Psoas muscle (tissue), 8 donors: ENCODE results near the gene CHRNA7. TPM values are rescaled to one million over a fixed set of nuclear protein-coding genes. Genes with fewer than 3 reads are reported as not detected.

Experiments
- ATAC-seq, 4 donors: fragments of 200-7000 bp; cut with Tn5 transposase; one replicate each; pipeline ENCODE4 v1.9.1; 2020; ENCODE audit warnings: moderate library complexity in 3 of 4, mild to moderate bottlenecking in 2 of 4
- DNase-seq, 2 donors: peaks; one replicate each; pipeline ENCODE4 v3.0.0-alpha.2; 2020
- H3K27ac ChIP-seq: fragments of 200-600 bp; one replicate; pipeline ENCODE4 v1.8.0; 2022
- H3K27me3 ChIP-seq, 3 donors: fragments of 200-600 bp in 1 of 3; one replicate each; pipeline versions ENCODE4 v1.6.1 to v1.8.0; 2013 to 2022; ENCODE audit warnings: low read length in 2 of 3, mild to moderate bottlenecking in 2 of 3, moderate library complexity in 1 of 3; ENCODE audit not compliant: insufficient read depth in 3 of 3
- H3K36me3 ChIP-seq, 2 donors: fragments of 200-600 bp in 1 of 2; one replicate each; pipeline versions ENCODE4 v1.6.1 to v1.8.0; 2013 to 2022; ENCODE audit warnings: low read depth in 1 of 2, mild to moderate bottlenecking in 1 of 2, moderate library complexity in 1 of 2; ENCODE audit not compliant: insufficient read depth in 1 of 2
- H3K4me1 ChIP-seq: fragments of 200-600 bp; one replicate; pipeline ENCODE4 v1.8.0; 2022
- H3K4me3 ChIP-seq: fragments of 200-600 bp; one replicate; pipeline ENCODE4 v1.8.0; 2022; ENCODE audit warnings: mild to moderate bottlenecking
- H3K9me3 ChIP-seq: fragments of 200-600 bp; one replicate; pipeline ENCODE4 v1.8.0; 2022
- CTCF ChIP-seq: fragments of 200-600 bp; IDR thresholded peaks from one replicate; pipeline ENCODE4 v1.8.0; 2022; ENCODE audit warnings: antibody characterized with exemption
- WGBS, 3 donors: extraction: QIAGEN DNeasy Blood & Tissue Kit; methylation state at CpG; one replicate each; pipeline versions ENCODE4 v1.1.6 to v1.1.7; 2013; 5-methylcytosine and 5-hydroxymethylcytosine counted together
- intact Hi-C, 2 donors: fragments of 100-400 bp; cut with DNase I; formaldehyde crosslinking; loops; one replicate each; pipeline versions ENCODE4 v1.11.0 to v1.14.2; 2022
- polyA plus RNA-seq, 3 donors: library from polyadenylated mRNA; stranded (reverse); fragments of 200-250 nt; gene quantifications; one replicate each; pipeline ENCODE4 v1.2.3, GENCODE V29; 2013
- total RNA-seq, 4 donors: library from RNA; stranded (reverse); fragmentation: NEBNext Ultra II Directional in 2 of 4; extraction: Animal tissue kit (Norgen Biotek cat#: 25700) in 2 of 4; gene quantifications; one replicate each; pipeline versions ENCODE4 v1.2.1 to v1.2.4, GENCODE V29; 2021 to 2023
- donor health status: healthy with polysubstance abuse.
- donor health status: DM: no; HTN: no; CAD: no; lungs with moderate emphysema.
- donor health status: Bipolar disorder and iron deficiency.
- donor health status: healthy.
- donor health status: DM: yes; HTN: yes; CAD: no.
- donor health status: DM: no; HTN: no; CAD: no.
- donor health status: DM: no; HTN: no; CAD: no.
- donor health status: DM: yes; HTN: yes; CAD: no.

Gene CHRNA7
- total and polyA plus RNA-seq, 7 donors = 0.18 to 1.9 (median 0.45) TPM

- Histone ChIP-seq H3K27me3 (peaks cover 0 to 2% (median 0%) of the 10 kb centered on the region in 3 donors), H3K4me1 (no peaks in the 10 kb centered on the region), H3K27ac (no peak overlapping the region), H3K9me3 (no peaks in the 10 kb centered on the region), H3K4me3 (no peak overlapping the region), H3K36me3 (no peaks in the 10 kb centered on the region)
- DNase-seq (no peak), ATAC-seq (no peak)
- no peak for TF ChIP-seq CTCF
- intact Hi-C loops = no loop called here
- WGBS, 3 donors = 66 to 68% (median 67%) methylated on average over 3 of the region's 3 CpGs
Measured at GRCh38 chr15:32125595-32125994, 95.3 kb downstream of the CHRNA7 start.

- H3K9me3 ChIP-seq = no peaks in the 10 kb centered on the region
- peaks cover 0 to 5% (median 0%) of the 10 kb centered on the region in 3 donors for H3K27me3 ChIP-seq
- DNase-seq = no peak
- peaks cover 6% of the 10 kb centered on the region for H3K4me1 ChIP-seq
- no peaks in the 10 kb centered on the region for H3K36me3 ChIP-seq
- intact Hi-C loops = no loop called here
- no peak overlapping the region for H3K27ac ChIP-seq
- TF ChIP-seq CTCF = no peak
- H3K4me3 ChIP-seq = no peak overlapping the region
- no peak for ATAC-seq
Measured at GRCh38 chr15:32129815-32130214, 99.5 kb downstream of the CHRNA7 start.

GRCh38 chr15:32130823-32131222, 100.5 kb downstream of the CHRNA7 start:
- intact Hi-C loops = no loop called here
- WGBS, 3 donors = 93 to 95% (median 95%) methylated on average over 3 of the region's 3 CpGs

GRCh38 chr15:32131803-32132202, 101.5 kb downstream of the CHRNA7 start:
- H3K27ac ChIP-seq = no peak overlapping the region
- no peak for TF ChIP-seq CTCF

More at GRCh38 chr15:32130823-32131222, 100.5 kb downstream of the CHRNA7 start:
- no peak for ATAC-seq
- Histone ChIP-seq H3K27me3 (peaks cover 0 to 5% (median 0%) of the 10 kb centered on the region in 3 donors), H3K9me3 (no peaks in the 10 kb centered on the region), H3K4me3 (no peak overlapping the region), H3K27ac (no peak overlapping the region), H3K4me1 (peaks cover 6% of the 10 kb centered on the region), H3K36me3 (no peaks in the 10 kb centered on the region)
- DNase-seq = no peak
- no peak for TF ChIP-seq CTCF

GRCh38 chr15:32132859-32133258, 102.5 kb downstream of the CHRNA7 start:
- no peak for ATAC-seq
- 42 to 44% (median 42%) methylated on average over 2 of the region's 2 CpGs for WGBS, 3 donors
- Histone ChIP-seq H3K9me3 (no peaks in the 10 kb centered on the region), H3K27me3 (peaks cover 0 to 5% (median 0%) of the 10 kb centered on the region in 3 donors), H3K4me1 (peaks cover 6% of the 10 kb centered on the region), H3K27ac (no peak overlapping the region), H3K36me3 (no peaks in the 10 kb centered on the region), H3K4me3 (no peak overlapping the region)
- intact Hi-C loops = no loop called here
- DNase-seq = no peak
- no peak for TF ChIP-seq CTCF

More at GRCh38 chr15:32131803-32132202, 101.5 kb downstream of the CHRNA7 start:
- no peaks in the 10 kb centered on the region for H3K9me3 ChIP-seq
- 72 to 88% (median 86%) methylated on average over 4 of the region's 4 CpGs for WGBS, 3 donors
- no peaks in the 10 kb centered on the region for H3K36me3 ChIP-seq
- intact Hi-C loops = no loop called here
- no peak overlapping the region for H3K4me3 ChIP-seq
- H3K27me3 ChIP-seq = peaks cover 0 to 5% (median 0%) of the 10 kb centered on the region in 3 donors
- peaks cover 6% of the 10 kb centered on the region for H3K4me1 ChIP-seq
- DNase-seq (no peak), ATAC-seq (no peak)
